ENCODE results near the gene NOTCH1.

DNA sequence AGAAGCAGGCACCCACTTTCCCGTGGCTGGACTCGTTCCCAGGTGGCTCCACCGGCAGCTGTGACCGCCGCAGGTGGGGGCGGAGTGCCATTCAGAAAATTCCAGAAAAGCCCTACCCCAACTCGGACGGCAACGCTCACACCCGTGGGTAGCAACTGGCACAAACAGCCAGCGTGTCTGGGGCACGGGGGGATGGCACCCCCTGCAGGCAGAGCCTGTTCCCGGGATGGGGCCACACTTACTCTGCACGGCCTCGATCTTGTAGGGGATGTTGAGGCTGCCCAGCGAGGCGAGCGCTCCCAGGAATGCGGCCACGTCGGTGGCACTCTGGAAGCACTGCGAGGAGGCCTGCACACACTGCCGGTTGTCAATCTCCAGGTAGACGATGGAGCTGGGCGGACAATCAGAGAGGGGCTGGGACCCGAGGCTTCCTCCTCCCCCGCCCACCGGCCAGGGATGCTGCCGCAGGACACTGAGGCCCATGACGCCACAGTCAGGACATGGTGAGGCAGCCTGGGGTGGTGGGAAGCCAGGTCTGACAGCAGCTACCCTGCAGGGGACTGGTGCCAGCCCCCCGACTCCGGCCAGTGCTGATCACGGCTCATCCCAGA, 42.8 kb downstream of the NOTCH1 start:
- TF ChIP-seq ZNF10 (CRISPR knock-in tag; IDR thresholded peaks at IDR 0.05; ENCODE audit: borderline replicate concordance, low read depth) (no peak), GABPA (IDR thresholded peaks at IDR 0.05; ENCODE audit: low read depth, low read length) (no peak), GABPA (CRISPR knock-in tag; IDR thresholded peaks at IDR 0.05; ENCODE audit: low read depth) (no peak), ZNF724P (CRISPR knock-in tag; IDR thresholded peaks at IDR 0.05; ENCODE audit: borderline replicate concordance) (no peak)
- TF ChIP-seq, protein P1, sequence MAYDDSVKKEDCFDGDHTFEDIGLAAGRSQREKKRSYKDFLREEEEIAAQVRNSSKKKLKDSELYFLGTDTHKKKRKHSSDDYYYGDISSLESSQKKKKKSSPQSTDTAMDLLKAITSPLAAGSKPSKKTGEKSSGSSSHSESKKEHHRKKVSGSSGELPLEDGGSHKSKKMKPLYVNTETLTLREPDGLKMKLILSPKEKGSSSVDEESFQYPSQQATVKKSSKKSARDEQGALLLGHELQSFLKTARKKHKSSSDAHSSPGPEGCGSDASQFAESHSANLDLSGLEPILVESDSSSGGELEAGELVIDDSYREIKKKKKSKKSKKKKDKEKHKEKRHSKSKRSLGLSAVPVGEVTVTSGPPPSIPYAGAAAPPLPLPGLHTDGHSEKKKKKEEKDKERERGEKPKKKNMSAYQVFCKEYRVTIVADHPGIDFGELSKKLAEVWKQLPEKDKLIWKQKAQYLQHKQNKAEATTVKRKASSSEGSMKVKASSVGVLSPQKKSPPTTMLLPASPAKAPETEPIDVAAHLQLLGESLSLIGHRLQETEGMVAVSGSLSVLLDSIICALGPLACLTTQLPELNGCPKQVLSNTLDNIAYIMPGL (CRISPR knock-in tag; IDR thresholded peaks at IDR 0.05; ENCODE audit: borderline replicate concordance in 1 of 2, low read depth in 1 of 2), result no peak
